Measurements from ENCODE around the gene OPTC. TPM values are rescaled to one million over a fixed set of nuclear protein-coding genes. Genes with fewer than 3 reads are reported as not detected.

Gene OPTC
- total and polyA plus RNA-seq, 2 donors (not counting 1 experiment from before 2014, with no cell fraction given) = not detected

GRCh38 chr1:203531063-203531462 lies 37.1 kb downstream of the OPTC start:
- TF ChIP-seq, protein P1, sequence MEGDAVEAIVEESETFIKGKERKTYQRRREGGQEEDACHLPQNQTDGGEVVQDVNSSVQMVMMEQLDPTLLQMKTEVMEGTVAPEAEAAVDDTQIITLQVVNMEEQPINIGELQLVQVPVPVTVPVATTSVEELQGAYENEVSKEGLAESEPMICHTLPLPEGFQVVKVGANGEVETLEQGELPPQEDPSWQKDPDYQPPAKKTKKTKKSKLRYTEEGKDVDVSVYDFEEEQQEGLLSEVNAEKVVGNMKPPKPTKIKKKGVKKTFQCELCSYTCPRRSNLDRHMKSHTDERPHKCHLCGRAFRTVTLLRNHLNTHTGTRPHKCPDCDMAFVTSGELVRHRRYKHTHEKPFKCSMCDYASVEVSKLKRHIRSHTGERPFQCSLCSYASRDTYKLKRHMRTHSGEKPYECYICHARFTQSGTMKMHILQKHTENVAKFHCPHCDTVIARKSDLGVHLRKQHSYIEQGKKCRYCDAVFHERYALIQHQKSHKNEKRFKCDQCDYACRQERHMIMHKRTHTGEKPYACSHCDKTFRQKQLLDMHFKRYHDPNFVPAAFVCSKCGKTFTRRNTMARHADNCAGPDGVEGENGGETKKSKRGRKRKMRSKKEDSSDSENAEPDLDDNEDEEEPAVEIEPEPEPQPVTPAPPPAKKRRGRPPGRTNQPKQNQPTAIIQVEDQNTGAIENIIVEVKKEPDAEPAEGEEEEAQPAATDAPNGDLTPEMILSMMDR (IDR thresholded peaks at IDR 0.05) = no peak
- TF ChIP-seq EZH2 (IDR thresholded peaks at IDR 0.05; ENCODE audit: borderline replicate concordance, insufficient read depth, low read depth, low read length, poor library complexity, severe bottlenecking) = no peak
- intact Hi-C loops (cut with micrococcal nuclease) = no loop called here
- H3K36me3 ChIP-seq (replicated peaks in 1 of 2; ENCODE audit: control extremely low read depth in 1 of 2, control insufficient read depth in 1 of 2, extremely low read depth in 1 of 2, insufficient read depth in 2 of 2, low read length in 1 of 2) = no peaks in the 10 kb centered on the region
- H3K9me3 Mint-ChIP-seq (ENCODE audit: insufficient read depth) = no peaks in the 10 kb centered on the region
- WGBS (ENCODE audit: insufficient coverage) = no CpG with 5 or more reads among the region's 3 CpGs
- H3K27ac ChIP-seq (ENCODE audit: low read length in 2 of 2) = no peak overlapping the region
- H3K4me2 ChIP-seq (replicated peaks; ENCODE audit: low read depth, low read length, poor library complexity, severe bottlenecking) = no peak overlapping the region
- ChIA-PET CTCF (no interaction called here), POLR2A (no interaction called here)
- DNase-seq (no peak), ATAC-seq (ENCODE audit: low read depth) (no peak)
- no peaks in the 10 kb centered on the region for H3K4me1 ChIP-seq (ENCODE audit: control insufficient read depth in 2 of 2, insufficient read depth in 2 of 2, low read length in 2 of 2)
- H3K27me3 ChIP-seq (replicated peaks in 1 of 4; ENCODE audit: control extremely low read depth in 1 of 4, control insufficient read depth in 3 of 4, insufficient read depth in 4 of 4, low read length in 3 of 4) = no peaks in the 10 kb centered on the region
- H3K9me3 ChIP-seq (ENCODE audit: control extremely low read depth in 1 of 3, control insufficient read depth in 2 of 3, insufficient read depth in 1 of 3, low read length in 2 of 3) = no peaks in the 10 kb centered on the region
- no peak overlapping the region for H2AFZ ChIP-seq (ENCODE audit: insufficient read depth, low read depth, low read length, poor library complexity, severe bottlenecking)
- H3K4me3 Mint-ChIP-seq = no peak overlapping the region
- H3K4me1 Mint-ChIP-seq = no peaks in the 10 kb centered on the region
- H3K27ac Mint-ChIP-seq = no peak overlapping the region
- no peak overlapping the region for H3K4me3 ChIP-seq (ENCODE audit: control extremely low read depth in 1 of 5, extremely low read depth in 1 of 5, insufficient read depth in 1 of 5, low read depth in 2 of 5, low read length in 4 of 5)
- peaks cover 15% of the 10 kb centered on the region for H3K27me3 Mint-ChIP-seq
- H4K20me1 ChIP-seq (ENCODE audit: control insufficient read depth, insufficient read depth, low read length, poor library complexity, severe bottlenecking) = no peaks in the 10 kb centered on the region
- no peak overlapping the region for H3K9ac ChIP-seq (ENCODE audit: low read length)
- no peaks in the 10 kb centered on the region for H3K79me2 ChIP-seq (ENCODE audit: control insufficient read depth, insufficient read depth, low read length)

DNA sequence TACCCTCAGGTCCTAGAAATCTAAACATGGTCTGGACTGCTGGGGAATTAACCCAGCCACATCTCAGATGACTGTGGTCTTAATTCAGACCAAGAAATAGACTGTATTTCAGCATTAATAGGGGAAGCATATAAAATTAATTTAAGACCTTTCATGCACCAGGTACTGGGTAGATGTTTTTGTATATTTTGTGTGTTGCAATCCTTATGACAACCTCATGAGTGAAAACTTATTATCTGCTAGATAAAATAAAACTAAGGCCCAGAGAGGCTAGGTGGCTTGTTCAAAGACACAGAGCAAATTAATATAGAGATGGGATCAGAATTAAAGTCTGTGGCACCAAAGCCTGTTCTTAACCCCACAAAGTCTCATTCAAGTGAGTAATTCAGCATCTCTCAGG lies 40.1 kb downstream of the OPTC start:
- no peaks in the 10 kb centered on the region for H3K36me3 ChIP-seq (replicated peaks in 1 of 2; ENCODE audit: control extremely low read depth in 1 of 2, control insufficient read depth in 1 of 2, extremely low read depth in 1 of 2, insufficient read depth in 2 of 2, low read length in 1 of 2)
- Mint-ChIP-seq H3K4me1 (no peaks in the 10 kb centered on the region), H3K4me3 (no peak overlapping the region), H3K27ac (no peak overlapping the region), H3K9me3 (ENCODE audit: insufficient read depth) (no peaks in the 10 kb centered on the region), H3K27me3 (peaks cover 19% of the 10 kb centered on the region)
- no peak for TF ChIP-seq EZH2 (IDR thresholded peaks at IDR 0.05; ENCODE audit: borderline replicate concordance, insufficient read depth, low read depth, low read length, poor library complexity, severe bottlenecking)
- TF ChIP-seq, protein P1 (IDR thresholded peaks at IDR 0.05) = no peak
- CTCF ChIA-PET = no interaction called here
- no peaks in the 10 kb centered on the region for H3K4me1 ChIP-seq (ENCODE audit: control insufficient read depth in 2 of 2, insufficient read depth in 2 of 2, low read length in 2 of 2)
- H3K4me3 ChIP-seq (ENCODE audit: control extremely low read depth in 1 of 5, extremely low read depth in 1 of 5, insufficient read depth in 1 of 5, low read depth in 2 of 5, low read length in 4 of 5) = no peak overlapping the region
- POLR2A ChIA-PET = no interaction called here
- no peaks in the 10 kb centered on the region for H3K79me2 ChIP-seq (ENCODE audit: control insufficient read depth, insufficient read depth, low read length)
- no peak for ATAC-seq (ENCODE audit: low read depth)
- no peak overlapping the region for H3K4me2 ChIP-seq (replicated peaks; ENCODE audit: low read depth, low read length, poor library complexity, severe bottlenecking)
- H2AFZ ChIP-seq (ENCODE audit: insufficient read depth, low read depth, low read length, poor library complexity, severe bottlenecking) = no peak overlapping the region
- no peak for DNase-seq
- H3K27me3 ChIP-seq (replicated peaks in 1 of 4; ENCODE audit: control extremely low read depth in 1 of 4, control insufficient read depth in 3 of 4, insufficient read depth in 4 of 4, low read length in 3 of 4) = no peaks in the 10 kb centered on the region
- H3K9me3 ChIP-seq (ENCODE audit: control extremely low read depth in 1 of 3, control insufficient read depth in 2 of 3, insufficient read depth in 1 of 3, low read length in 2 of 3) = no peaks in the 10 kb centered on the region
- intact Hi-C loops (cut with micrococcal nuclease) = no loop called here
- no peak overlapping the region for H3K9ac ChIP-seq (ENCODE audit: low read length)
- no peak overlapping the region for H3K27ac ChIP-seq (ENCODE audit: low read length in 2 of 2)
- no peaks in the 10 kb centered on the region for H4K20me1 ChIP-seq (ENCODE audit: control insufficient read depth, insufficient read depth, low read length, poor library complexity, severe bottlenecking)

Data from B cell (primary cell).